Panc1 (cell line): ENCODE data around the gene TMEM63B.

ENCODE experiments used
- POLR2AphosphoS5 ChIP-seq: IDR thresholded peaks from 2 replicates; pipeline ENCODE4 v1.6.1; 2012; ENCODE audit warnings: mild to moderate bottlenecking, low read depth, low read length, moderate library complexity
- TF ChIP-seq, protein P1 (sequence below): fragments of 450-650 bp; IDR thresholded peaks from 2 replicates; pipeline ENCODE4 v1.5.1; 2017; ENCODE audit warnings: mild to moderate bottlenecking

GRCh38 chr6:44117397-44118128, 9.8 kb upstream of the TMEM63B start:
- TF ChIP-seq, protein P1, sequence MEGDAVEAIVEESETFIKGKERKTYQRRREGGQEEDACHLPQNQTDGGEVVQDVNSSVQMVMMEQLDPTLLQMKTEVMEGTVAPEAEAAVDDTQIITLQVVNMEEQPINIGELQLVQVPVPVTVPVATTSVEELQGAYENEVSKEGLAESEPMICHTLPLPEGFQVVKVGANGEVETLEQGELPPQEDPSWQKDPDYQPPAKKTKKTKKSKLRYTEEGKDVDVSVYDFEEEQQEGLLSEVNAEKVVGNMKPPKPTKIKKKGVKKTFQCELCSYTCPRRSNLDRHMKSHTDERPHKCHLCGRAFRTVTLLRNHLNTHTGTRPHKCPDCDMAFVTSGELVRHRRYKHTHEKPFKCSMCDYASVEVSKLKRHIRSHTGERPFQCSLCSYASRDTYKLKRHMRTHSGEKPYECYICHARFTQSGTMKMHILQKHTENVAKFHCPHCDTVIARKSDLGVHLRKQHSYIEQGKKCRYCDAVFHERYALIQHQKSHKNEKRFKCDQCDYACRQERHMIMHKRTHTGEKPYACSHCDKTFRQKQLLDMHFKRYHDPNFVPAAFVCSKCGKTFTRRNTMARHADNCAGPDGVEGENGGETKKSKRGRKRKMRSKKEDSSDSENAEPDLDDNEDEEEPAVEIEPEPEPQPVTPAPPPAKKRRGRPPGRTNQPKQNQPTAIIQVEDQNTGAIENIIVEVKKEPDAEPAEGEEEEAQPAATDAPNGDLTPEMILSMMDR: no peak
- no peak for TF ChIP-seq POLR2AphosphoS5
